ENCODE data around the gene MCTP2.

- TF ChIP-seq POLR2A (IDR thresholded peaks at IDR 0.05) (no peak), CTCF (IDR thresholded peaks at IDR 0.05) (peak; percentile 74 to 91 (median 88))
Measured at GRCh38 chr15:94324117-94324826, 92.9 kb downstream of the MCTP2 start.
